CD4-positive, alpha-beta T cell treated with Interferon gamma for 1 hour (primary cell): ENCODE measurements around the gene KRT73.

Source experiments
- DNase-seq: peaks from one replicate; pipeline ENCODE4 v3.0.0-alpha.2; 2020

Gene KRT73

DNA sequence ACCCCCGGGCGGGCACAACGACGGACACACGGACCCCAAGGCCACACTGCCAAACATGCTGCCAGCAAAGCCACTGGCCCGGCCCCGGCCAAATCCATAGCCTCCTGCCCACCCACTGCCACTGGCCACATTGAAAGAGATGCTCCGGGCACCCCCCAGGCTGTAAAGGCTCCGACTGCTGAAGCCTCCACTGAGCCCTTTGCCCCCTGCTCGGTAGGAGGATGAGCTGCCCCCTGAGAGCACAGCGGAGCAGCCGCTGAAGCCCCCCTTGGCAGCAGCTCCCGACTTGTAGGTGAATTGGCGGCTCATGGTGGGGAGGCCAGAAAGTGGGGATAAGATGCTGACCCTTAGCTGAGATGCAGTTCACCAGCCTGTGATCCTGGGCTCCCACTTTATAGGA lies at the start of gene KRT73:
KRT73 (minus strand) TSS at position 344 of the 400 bp plus-strand sequence; CDS start at position 309, 35 bp downstream.
- DNase-seq, result no peak

DNA sequence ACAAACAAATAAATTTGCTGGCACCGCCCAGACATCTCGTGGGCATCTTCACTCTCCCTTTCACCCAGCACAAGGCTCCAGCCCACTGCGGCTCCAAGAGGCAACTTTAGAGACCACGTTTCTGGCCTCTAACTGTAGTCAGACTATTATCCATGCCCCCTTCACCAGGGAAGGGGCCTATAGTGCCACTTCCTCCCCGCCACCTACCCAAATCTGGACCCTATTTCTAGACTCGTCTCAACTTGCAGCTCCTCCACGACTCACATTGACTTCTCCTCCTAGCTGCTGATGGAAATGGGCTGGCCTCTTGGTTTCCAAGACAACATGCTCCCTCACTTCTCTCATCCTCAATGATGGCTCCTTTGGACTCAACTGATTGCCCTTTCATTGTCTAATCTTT lies 49.6 kb upstream of the KRT73 start:
- DNase-seq, result no peak

DNA sequence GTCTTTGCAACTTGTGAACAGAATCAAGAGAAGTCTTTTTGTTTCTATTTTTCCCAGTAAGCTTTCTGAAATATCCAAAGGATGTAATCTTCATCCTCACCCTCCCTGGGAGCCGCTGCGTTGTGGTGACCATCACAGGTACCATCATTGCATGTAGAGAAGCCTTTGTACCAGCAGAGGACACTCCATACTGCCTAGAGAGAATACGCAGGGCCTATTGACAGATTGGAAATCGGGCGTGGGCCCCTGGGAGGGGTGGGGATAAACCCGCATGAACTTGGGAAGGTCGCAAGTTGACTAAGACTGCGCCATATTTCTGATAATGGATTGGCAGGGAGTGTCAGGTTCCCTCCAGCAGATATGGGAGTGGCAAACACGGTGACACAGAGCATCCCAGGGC lies 49.1 kb upstream of the KRT73 start:
- DNase-seq, result no peak

DNA sequence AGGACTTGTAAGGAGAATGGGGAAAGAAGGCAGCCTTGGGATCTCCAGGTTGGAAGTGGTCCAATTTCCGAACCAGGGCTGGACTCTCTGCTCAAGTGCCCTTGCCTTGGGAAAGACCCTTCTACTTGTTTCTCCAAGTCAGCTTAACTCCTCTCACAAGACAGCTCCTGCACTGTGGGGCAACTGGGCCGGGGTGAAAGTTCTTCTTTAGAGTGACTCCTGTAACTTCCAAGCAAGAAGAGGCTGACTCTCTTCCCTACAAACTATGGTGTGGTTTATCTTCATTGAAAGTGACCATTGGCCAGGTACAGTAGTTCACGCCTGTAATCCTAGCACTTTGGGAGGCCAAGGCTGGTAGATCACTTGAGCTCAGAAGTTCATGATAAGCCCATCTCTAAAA lies 48.1 kb upstream of the KRT73 start:
- no peak for DNase-seq

DNA sequence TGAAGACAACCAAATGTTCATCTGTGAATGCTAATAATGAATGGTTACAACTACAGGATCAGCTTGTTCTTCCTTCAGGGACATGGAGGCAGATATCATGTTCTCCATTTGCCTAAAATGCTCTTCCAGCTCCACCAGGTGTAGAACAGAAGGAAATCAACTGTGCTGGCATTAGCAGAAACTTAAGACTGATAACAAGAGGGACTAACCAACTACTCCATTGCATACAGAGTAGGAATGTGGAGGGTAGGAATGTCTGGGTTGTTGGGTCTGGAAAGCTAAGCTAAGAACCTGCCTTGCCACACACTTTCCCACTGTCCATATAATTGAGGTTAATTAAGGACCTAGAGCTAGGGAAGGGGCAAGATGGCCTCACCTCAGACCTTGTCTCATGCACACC lies 45.1 kb upstream of the KRT73 start:
- no peak for DNase-seq

DNA sequence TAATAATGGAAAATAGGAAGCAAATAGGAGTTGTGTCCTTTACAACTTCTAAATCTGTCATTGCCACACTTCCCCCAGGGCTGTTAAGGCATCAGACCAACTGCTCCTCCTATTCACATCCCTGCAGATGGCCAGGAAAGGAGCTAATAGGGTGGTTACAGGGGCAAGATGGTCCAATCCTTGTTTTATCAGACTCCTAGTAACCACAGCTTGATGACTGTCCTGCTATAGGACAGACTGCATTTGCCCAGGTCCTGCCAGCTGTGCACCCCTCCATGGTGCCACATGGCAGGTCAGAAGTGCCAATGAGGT lies 44.5 kb upstream of the KRT73 start:
- no peak for DNase-seq

DNA sequence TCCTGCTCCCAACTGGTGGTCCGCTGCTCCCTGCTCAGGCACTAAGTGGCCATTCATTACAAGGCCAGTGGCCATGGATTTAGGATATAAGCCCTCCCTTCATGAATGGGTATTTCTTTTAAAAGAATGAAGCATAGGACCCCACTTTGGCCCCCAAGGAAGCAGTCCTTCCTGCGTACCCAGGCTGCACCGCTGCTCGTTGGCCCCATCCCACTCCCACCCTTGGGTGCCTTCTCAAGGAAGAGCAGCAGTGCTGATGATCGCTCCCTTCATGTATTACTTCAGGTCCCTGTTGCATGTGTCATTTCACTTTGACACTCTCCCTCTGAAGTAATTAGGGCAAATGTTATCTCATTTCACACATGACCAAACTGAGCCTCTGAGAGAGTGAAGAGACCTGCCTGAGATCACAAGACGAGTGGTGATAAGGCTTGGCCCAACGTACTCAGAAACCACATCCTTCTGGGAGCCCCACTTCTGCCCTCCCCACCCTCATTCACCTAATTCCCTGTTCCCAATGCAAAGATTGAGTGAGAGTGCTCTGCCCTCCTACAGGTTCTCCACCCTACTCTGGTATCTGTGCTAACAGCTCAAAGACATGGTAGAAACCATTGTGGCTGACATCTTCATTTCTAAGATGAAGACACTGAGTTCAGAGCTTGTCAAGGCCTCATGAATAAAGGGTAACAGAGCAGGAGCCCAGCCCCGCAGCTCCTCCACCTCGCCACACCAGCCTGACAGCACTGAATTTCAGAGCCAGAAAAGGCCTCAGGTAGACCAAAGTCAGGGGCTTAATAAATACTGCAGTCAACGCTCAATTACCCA lies 43.9 kb upstream of the KRT73 start:
- no peak for DNase-seq

DNA sequence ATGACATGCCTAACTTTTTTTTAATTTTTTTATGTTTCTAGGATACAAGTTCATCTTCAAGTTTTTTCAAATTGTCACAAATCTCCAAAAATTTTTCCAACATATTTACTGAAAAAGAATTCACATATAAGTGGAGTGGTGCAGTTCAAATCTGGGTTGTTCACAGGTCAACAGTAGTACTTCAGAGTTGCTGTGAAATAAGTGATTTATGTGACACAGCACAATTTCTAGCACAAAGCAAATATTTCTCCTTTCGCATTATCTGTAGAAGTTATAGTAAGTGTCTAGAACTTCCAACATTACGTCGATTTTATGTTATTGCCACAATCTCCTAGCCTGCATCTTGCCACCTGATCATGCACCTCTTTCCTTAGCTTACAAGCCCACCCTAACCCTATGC lies 43.3 kb upstream of the KRT73 start:
- no peak for DNase-seq

DNA sequence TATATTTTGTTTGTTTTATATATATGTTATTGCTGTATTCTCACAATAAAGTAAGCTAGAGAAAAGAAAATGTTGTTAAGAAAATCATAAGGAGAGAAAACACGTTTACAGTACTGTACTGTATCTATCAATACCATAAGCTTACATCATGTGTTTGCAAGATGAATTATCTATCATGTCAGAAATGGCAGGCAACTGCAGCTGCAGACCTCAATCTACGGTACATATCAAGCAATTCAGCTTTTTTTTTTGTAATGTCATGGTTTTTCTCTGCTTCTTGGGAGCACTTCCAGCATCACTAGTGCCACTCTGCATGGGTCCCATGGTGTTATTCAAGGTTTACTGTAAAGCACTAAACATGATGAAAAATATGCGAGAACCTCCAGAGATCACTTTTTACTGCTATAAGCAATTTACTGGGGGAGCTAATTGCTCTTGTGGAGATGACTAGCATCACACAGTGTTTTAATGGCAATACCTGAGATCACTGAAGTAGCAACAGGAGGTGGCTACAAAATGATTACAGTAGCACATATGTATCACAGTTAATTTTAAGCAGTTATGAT lies 42.7 kb upstream of the KRT73 start:
- no peak for DNase-seq

DNA sequence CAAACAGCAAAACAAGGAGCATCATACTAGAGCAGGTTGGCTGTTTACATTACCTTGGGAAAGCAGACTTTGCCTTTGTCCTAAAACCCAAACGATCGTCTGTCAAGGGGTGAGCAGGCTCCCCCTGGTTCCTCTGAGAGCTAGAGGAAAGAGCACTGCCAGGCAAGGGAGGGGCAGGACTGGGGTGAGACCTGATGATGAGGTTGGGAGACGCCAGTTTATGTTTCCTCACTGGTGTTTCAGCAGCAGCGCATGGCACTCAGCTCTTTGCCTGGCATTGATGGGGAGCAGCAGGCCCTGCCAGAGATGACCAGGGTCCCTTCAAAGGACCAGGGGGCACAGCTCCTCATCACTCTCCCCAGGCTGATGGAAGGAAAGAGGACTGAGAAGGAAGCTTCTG lies 41.6 kb upstream of the KRT73 start:
- DNase-seq, result no peak

DNA sequence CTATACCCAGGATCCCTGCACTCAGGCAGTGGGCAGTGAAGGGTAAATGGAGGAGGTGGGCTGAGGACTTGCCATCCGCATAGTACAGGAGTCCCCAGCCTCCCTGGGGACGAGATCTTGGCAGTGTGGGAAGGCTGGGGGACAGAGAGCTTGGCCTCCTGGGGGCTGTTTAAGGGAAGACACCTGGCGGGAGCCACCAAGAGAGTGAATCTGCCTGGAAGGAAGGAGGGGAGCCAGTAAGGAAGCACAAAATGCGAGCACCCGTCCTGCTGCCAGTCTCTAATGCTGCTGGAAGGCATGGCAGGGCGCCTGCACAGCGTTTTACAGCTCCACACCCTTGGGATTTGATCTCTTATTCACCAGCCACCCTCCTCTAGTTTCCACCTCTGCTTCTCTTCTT lies 41.0 kb upstream of the KRT73 start:
- no peak for DNase-seq

DNA sequence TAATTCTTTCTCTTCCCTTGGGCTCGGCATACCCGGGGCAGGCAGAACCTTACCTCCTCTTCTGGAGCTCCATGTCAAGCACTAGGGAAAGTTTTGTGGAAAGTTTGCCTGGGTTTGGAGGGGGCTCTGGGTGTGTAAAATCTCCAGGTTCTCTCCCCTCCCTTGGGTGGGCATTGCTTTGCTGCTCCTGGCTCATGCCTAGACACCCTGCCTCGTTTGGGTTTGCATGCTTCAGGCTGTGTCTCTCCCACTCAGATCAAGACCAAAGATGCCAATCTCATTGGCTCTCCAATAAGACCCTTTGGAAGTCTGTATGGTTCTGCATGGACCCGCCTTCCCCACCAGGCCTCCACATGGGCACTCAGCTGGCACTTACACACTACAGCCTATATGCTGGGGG lies 39.8 kb upstream of the KRT73 start:
- DNase-seq, result no peak

DNA sequence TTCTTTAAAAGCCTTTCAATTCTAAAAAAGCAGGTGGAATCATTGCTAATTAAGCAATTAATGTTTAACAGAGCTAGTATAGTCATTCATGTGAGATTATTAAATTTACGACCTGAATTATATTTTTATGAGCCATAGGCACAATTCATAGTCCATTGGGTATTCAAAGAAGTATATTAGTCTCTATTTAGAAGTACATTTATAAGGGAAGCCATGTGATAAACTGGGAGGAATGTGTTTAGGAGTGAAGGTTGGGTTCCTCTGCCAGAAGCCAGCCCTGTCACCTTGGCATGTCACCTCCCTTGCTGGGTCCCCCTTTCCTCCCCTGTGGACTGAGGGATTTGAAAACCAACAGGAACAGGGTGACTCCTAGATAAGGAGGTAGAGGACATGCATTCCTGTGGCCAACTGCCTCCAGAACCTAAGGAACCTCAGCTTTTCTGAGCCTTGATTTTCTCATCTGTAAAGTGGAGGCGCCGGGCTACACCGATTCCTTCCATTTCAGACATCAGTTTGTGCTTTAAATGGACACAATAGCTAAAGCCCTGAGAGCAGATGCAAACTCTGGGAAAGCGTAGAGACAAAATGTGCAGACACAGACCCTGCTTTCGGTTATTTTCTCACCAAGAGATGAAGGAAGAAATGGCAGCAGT lies 39.0 kb upstream of the KRT73 start:
- DNase-seq, result no peak

DNA sequence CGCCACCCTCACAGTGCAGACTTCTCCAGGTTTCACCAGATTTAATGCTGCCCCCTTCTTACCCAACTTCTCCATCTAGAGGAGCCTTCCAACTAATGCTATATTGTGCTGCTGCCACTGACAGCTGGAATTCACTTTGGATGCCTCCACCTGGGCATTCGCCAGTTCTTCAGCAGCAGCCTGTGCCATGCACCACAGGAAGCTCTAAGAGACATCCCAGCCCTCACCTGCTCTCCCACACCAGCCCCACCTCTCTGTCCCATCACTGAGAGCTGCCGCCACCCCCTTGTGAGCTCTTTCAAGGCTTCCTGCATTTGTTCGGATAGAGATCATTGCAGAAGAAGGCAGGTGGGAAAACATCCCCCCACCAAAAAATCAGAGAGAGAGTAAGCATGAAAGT lies 38.3 kb upstream of the KRT73 start:
- DNase-seq, result no peak

DNA sequence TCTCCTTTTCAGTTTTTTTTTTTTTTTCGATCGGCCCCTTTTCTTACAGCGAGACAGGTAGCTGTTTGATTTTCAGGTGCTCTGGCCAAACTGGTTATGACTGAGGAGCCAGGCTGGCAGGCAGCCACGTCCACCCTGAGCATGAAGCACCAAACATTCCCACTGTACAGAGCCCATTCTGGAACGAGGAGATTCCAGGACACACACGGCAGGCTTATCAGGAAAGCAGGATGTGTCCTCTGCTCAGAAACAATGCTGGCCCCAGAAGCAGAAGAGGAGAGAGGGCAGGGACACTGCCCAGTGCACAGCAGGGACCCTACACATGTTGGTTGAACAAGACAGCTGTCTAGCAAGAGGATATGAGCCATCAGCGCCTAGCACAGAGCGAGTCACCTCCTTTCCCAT lies 37.4 kb upstream of the KRT73 start:
- DNase-seq, result no peak

DNA sequence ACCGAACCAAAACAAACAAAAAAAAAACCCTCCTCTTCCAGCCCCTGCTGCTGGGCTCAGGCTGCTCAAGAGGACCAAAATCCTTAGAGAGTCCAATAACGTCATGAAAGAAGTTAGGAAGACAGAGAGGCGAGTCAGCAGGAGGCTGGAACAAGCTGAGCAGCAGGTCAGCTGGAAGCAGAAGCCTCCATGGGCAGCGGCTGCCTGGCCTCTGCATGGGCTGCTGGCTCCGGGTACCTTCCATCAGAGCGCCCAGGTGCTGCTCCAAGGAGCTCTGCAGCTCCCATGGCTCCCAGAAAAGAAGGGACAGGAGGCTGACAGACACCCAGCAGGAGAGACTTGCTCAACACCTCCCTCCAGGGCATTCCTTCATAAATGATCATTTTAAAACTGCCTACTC lies 36.9 kb upstream of the KRT73 start:
- DNase-seq, result no peak

DNA sequence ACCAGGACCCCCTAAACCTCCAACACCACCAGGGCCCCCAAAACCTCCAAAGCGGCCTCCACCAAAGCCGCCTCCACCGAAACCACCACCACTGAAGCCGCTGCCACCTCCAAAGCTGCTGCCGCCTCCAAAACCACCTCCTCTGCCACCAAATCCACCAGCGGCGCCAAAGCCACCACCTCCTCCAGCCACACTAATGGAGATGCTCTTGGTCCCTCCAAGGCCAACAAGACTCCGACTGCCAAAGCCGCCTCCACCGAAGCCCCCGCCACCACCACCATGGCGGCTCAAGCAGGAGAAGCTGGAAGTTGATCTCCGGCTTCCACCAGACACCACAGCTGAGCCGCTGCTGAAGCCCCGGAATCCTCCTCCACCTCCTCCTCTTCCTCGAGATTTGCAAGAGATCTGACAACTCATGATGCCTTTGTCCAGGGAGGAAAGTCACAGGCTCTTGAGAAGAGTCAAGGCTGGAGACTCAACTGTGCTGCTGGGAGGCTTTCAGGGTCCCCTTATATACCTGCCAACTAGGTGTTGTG lies 33.4 kb upstream of the KRT73 start, which contains the start of gene KRT2:
KRT2 (minus strand) TSS at position 486 of the 536 bp plus-strand sequence; CDS start at position 417, 69 bp downstream.
- no peak for DNase-seq

DNA sequence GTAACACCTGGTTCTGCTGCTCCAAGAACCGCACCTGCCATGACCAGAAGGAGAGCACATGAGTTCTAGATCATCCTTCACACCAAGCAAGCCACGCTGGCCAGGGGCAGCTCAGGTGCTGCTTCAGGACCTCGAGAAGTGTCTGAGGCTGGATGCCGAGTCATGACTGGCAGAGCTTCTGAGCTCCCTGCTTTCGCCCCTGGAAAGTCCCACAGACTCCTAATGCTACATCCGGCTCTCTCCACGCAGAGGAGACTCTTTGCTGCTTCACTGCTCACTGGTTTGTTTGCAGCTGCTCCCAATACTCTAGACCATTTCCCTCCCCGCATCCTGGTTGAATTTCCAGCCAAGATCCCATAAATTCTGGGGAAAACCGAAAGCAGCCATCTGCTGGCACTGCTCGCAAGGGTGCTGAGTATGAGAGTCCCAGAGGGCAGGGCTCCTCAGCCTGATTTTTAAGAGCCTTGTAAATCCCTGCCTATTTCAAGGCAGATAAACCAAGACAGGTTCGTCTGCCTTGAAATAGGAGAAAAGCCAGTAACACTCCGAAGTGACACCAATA lies 32.2 kb upstream of the KRT73 start:
- no peak for DNase-seq

DNA sequence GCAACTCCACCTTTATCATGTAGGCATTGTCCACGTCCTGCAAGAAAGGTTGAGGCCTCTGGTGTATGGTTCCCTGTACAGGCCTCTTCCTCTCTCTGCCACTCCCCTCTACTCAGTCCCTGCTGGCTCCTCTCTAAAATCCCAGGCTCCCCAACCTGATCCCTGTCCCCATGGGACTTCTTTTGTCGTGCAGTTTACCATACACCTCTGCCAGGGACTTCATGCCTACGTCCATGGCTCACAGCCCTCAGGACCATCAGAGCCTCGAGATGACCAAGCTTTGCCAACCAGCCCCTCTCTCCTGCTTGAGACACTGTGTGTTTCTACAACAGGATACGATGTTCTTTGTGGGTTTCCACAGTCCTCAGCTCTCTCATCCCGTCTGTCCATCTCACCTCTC lies 30.7 kb upstream of the KRT73 start:
- no peak for DNase-seq

DNA sequence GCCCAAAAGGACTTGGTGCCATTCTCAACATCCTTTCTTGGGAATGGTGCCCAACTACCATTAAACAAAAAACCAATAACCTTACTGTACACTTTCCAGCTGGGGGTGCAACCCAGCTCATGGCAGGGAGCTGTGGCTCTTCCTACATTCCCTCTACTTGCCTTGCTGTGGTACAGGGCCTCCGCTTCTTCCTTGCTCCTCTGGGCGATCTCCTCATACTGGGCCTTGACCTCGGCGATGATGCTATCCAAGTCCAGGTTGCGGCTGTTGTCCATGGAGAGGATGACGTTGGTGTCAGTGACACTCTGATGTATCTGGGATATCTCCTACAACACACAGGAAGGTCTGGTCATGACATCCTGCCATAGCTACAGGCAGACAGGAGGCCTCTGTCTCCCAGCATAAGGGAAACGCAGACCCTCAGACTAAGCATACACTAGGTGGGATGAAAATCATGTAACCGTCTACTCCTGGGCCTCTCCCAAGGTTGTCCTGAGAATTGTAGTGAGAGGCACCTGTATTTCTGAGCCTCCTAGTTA lies 29.7 kb upstream of the KRT73 start:
- DNase-seq, result no peak

DNA sequence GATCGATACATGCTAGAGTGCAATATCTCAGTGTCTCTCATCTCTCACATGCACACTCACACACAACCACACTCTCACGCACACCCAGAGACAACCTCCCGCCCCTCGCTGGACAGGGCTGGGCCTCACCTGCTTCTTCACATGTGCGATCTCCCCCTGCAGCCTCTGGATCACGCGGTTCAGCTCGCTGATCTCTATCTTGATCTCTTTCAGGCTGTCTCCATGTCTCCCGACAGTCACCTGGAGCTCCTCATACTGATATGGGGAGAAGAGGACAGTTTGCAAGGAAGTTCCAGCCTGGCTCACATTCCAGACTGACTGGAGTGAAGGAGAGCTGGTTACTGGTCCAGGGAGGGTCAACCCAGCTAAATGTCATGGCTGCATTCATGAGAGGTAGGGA lies 29.2 kb upstream of the KRT73 start:
- DNase-seq, result no peak

DNA sequence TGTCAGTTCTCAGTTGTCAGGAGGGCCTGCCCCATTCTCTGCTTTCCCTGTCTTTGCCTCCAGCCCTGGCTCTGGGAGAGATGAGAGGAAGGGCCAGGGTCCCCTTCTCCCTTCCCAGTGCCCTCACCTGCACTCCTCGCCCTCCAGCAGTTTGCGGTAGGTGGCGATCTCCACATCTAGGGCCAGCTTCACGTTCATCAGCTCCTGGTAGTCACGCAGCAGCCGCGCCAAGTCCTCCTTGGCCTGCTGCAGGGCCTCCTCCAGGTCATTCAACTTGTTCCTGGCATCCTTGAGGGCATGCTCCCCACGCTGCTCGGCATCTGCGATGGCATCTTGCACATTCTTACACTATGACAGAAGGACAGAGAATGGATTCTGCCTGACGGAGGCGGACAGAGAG lies 28.3 kb upstream of the KRT73 start:
- no peak for DNase-seq

DNA sequence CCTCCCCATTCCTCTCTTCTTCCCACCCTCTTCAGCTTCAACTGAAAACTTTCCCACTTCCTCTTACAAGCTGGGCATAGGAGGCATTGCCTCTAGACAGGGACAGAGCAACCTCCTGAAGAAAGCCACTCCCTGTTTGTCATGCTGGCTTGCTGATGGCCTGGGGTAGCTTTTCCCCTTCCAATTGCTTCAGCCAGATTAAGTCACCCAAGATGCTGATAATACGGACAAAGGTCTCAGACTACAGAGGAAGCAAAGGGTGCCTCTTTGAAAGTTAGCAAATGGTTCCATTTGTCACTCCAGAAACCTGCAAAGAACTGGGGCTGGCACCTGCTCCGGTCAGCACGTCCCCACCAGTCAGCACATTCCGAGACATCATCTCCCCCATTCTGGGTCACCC lies 27.6 kb upstream of the KRT73 start:
- no peak for DNase-seq
